HG03139 (cell line): Measurements from ENCODE around the gene LDLRAD3.
"Not testable (repeated sequence)": the region's sequence is repeated elsewhere in the genome, so short reads cannot be mapped to it uniquely, and the experiment has no call there.

Experiments used
- ATAC-seq: cut with Tn5 transposase; IDR thresholded peaks from one replicate; pipeline ENCODE4 v1.9.1; 2021; ENCODE audit not compliant: unreplicated experiment

LDLRAD3 gene

GRCh38 chr11:36156161-36156816 is 212.4 kb downstream of the LDLRAD3 start:
- no peak for ATAC-seq

- no peak for ATAC-seq
Measured at GRCh38 chr11:36156817-36157519, 213.1 kb downstream of the LDLRAD3 start.

GRCh38 chr11:36160091-36160490 is 216.2 kb downstream of the LDLRAD3 start:
- ATAC-seq: no peak

GRCh38 chr11:36161572-36161971 is 217.7 kb downstream of the LDLRAD3 start:
- ATAC-seq: no peak

GRCh38 chr11:36162006-36162882 is 218.4 kb downstream of the LDLRAD3 start:
- no peak for ATAC-seq

GRCh38 chr11:36162883-36163434 is 219.1 kb downstream of the LDLRAD3 start:
- no peak for ATAC-seq

GRCh38 chr11:36164506-36165250 is 220.8 kb downstream of the LDLRAD3 start:
- no peak for ATAC-seq

GRCh38 chr11:36165621-36166397 is 221.9 kb downstream of the LDLRAD3 start:
- ATAC-seq: no peak

- ATAC-seq: no peak
Measured at GRCh38 chr11:36167073-36167472, 223.2 kb downstream of the LDLRAD3 start.

- no peak for ATAC-seq
Measured at GRCh38 chr11:36167729-36168128, 223.9 kb downstream of the LDLRAD3 start.

GRCh38 chr11:36177836-36178235 is 234.0 kb downstream of the LDLRAD3 start:
- no peak for ATAC-seq

GRCh38 chr11:36186340-36187175 is 242.7 kb downstream of the LDLRAD3 start:
- ATAC-seq: no peak

GRCh38 chr11:36187622-36188021 is 243.8 kb downstream of the LDLRAD3 start:
- ATAC-seq: no peak

- ATAC-seq: not testable (repeated sequence)
Measured at GRCh38 chr11:36189735-36190134, 245.9 kb downstream of the LDLRAD3 start.

- ATAC-seq: no peak
Measured at GRCh38 chr11:36191941-36192340, 248.1 kb downstream of the LDLRAD3 start.

- no peak for ATAC-seq
Measured at GRCh38 chr11:36192425-36193289, 248.8 kb downstream of the LDLRAD3 start.

- no peak for ATAC-seq
Measured at GRCh38 chr11:36193290-36193619, 249.4 kb downstream of the LDLRAD3 start.

- no peak for ATAC-seq
Measured at GRCh38 chr11:36193721-36194120, 249.9 kb downstream of the LDLRAD3 start.
